SK-N-SH treated with all-trans-retinoic acid at 6 μM for 48 hours (cell line): ENCODE measurements around the gene CDH8.

Source experiments
- ATAC-seq: fragments of 200-7000 bp; cut with Tn5 transposase; 3 replicates; pipeline ENCODE4 v1.9.1; 2020; ENCODE audit warnings: mild to moderate bottlenecking, moderate library complexity
- ARNTL ChIP-seq: fragments of 450-650 bp; formaldehyde crosslinking; IDR thresholded peaks from 2 replicates; pipeline ENCODE4 v1.5.0; 2020; ENCODE audit warnings: low read depth, mild to moderate bottlenecking, moderate library complexity, borderline replicate concordance
- BACH2 ChIP-seq: fragments of 250-450 bp; sonication (Bioruptor Pico); IDR thresholded peaks from 2 replicates; pipeline ENCODE4 v1.9.0; 2021; ENCODE audit warnings: mild to moderate bottlenecking, borderline replicate concordance
- CSDC2 ChIP-seq: fragments of 250-450 bp; sonication (Bioruptor Pico); IDR thresholded peaks from 2 replicates; pipeline ENCODE4 v1.5.0; 2020; ENCODE audit warnings: mild to moderate bottlenecking, moderate library complexity
- CSRNP3 ChIP-seq: fragments of 250-450 bp; sonication (Bioruptor Pico); IDR thresholded peaks from 2 replicates; pipeline ENCODE4 v1.5.1; 2021; ENCODE audit warnings: mild to moderate bottlenecking, moderate library complexity
- ESRRG ChIP-seq: fragments of 250-450 bp; sonication (Bioruptor Pico); IDR thresholded peaks from 2 replicates; pipeline ENCODE4 v1.6.1; 2021; ENCODE audit warnings: mild to moderate bottlenecking
- ISL1 ChIP-seq: fragments of 250-450 bp; sonication (Bioruptor Pico); IDR thresholded peaks from 2 replicates; pipeline ENCODE4 v2.1.2; 2022; ENCODE audit warnings: mild to moderate bottlenecking, moderate library complexity
- OSR1 ChIP-seq: fragments of 250-450 bp; sonication (Bioruptor Pico); IDR thresholded peaks from 2 replicates; pipeline ENCODE4 v1.8.0; 2022; ENCODE audit warnings: moderate library complexity, mild to moderate bottlenecking, inconsistent platforms
- POU6F1 ChIP-seq: fragments of 250-450 bp; sonication (Bioruptor Pico); IDR thresholded peaks from 2 replicates; pipeline ENCODE4 v1.8.0; 2021; ENCODE audit warnings: low read depth, mild to moderate bottlenecking, moderate library complexity, borderline replicate concordance
- RARB ChIP-seq: fragments of 250-450 bp; sonication (Bioruptor Pico); IDR thresholded peaks from 2 replicates; pipeline ENCODE4 v1.8.0; 2021; ENCODE audit warnings: mild to moderate bottlenecking, moderate library complexity
- SNAI2 ChIP-seq: fragments of 250-450 bp; sonication (Bioruptor Pico); IDR thresholded peaks from 2 replicates; pipeline ENCODE4 v1.5.0; 2020; ENCODE audit warnings: mild to moderate bottlenecking, moderate library complexity
- TCF4 ChIP-seq: fragments of 250-450 bp; sonication (Bioruptor Pico); IDR thresholded peaks from 2 replicates; pipeline ENCODE4 v1.8.0; 2021; ENCODE audit warnings: mild to moderate bottlenecking, moderate library complexity, borderline replicate concordance
- TOX ChIP-seq: fragments of 250-450 bp; sonication (Bioruptor Pico); IDR thresholded peaks from 2 replicates; pipeline ENCODE4 v1.8.0; 2021; ENCODE audit warnings: mild to moderate bottlenecking, moderate library complexity, borderline replicate concordance
- TSHZ2 ChIP-seq: fragments of 250-450 bp; sonication (Bioruptor Pico); IDR thresholded peaks from 2 replicates; pipeline ENCODE4 v1.5.0; 2020; ENCODE audit warnings: mild to moderate bottlenecking, moderate library complexity
- ZC3H10 ChIP-seq: fragments of 250-450 bp; sonication (Bioruptor Pico); IDR thresholded peaks from 2 replicates; pipeline ENCODE4 v1.5.1; 2021; ENCODE audit warnings: mild to moderate bottlenecking, moderate library complexity
- ZFP3 ChIP-seq: fragments of 250-450 bp; sonication (Bioruptor Pico); IDR thresholded peaks from 2 replicates; pipeline ENCODE4 v1.5.0; 2020; ENCODE audit warnings: mild to moderate bottlenecking, moderate library complexity
- ZFP30 ChIP-seq: fragments of 450-650 bp; formaldehyde crosslinking; IDR thresholded peaks from 2 replicates; pipeline ENCODE4 v1.5.0; 2022; ENCODE audit warnings: mild to moderate bottlenecking, moderate library complexity
- ZNF565 ChIP-seq: fragments of 450-650 bp; formaldehyde crosslinking; conservative IDR thresholded peaks from 2 replicates; pipeline ENCODE4 v1.5.0; 2020; ENCODE audit warnings: low read depth, mild to moderate bottlenecking, moderate library complexity
- ZNF70 ChIP-seq: fragments of 450-650 bp; formaldehyde crosslinking; IDR thresholded peaks from 2 replicates; pipeline ENCODE4 v1.5.0; 2020; ENCODE audit warnings: mild to moderate bottlenecking, moderate library complexity
- ZNF8 ChIP-seq: fragments of 450-650 bp; formaldehyde crosslinking; IDR thresholded peaks from 2 replicates; pipeline ENCODE4 v1.5.0; 2020; ENCODE audit warnings: mild to moderate bottlenecking, moderate library complexity

Gene CDH8

DNA sequence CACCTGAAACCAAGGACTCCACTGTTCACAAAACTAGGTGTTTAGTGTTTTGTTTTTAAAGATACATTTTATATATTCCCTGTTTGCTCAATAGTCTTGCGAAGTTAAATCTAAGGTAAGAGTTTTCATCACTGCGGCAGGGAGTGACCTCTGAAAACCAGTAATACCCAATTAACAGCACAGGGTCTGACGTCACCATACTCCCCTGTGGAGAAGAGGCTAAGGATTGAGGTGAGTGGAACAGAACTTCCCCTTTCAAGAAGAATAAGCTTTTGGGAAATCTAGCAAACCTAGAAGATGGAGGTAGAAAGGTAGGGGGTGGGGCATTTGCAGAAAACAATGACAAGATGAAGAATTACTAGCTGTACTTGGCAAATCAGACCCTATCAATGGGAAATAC lies 120.7 kb downstream of the CDH8 start:
- TF ChIP-seq ZFP30 (CRISPR knock-in tag) (no peak), CSRNP3 (CRISPR knock-in tag) (no peak), TOX (CRISPR knock-in tag) (no peak), TCF4 (no peak), ARNTL (CRISPR knock-in tag) (no peak), ZFP3 (CRISPR knock-in tag) (no peak), ZC3H10 (CRISPR knock-in tag) (no peak)
- no peak for ATAC-seq

DNA sequence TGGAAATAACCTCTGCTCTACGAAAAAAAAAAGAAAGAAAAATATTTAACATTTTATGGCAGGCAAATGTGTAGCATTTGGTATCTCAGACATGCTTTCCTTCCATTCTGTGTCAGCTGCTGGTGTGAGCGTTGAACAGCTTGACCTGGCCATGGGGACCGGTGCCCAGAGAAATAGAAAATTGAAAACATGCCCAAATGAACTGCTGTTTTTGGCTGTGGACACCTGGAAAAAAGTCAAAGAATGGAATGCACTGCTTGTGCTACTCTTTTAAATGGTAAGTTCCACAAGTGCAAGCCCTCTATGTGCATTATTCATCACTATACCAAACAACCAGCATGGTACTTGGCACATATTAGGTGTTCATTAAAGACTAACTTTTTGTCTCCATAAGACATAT lies 127.2 kb downstream of the CDH8 start:
- no peak for TF ChIP-seq ZFP30 (CRISPR knock-in tag)
- no peak for TF ChIP-seq TSHZ2 (CRISPR knock-in tag)
- TF ChIP-seq ARNTL (CRISPR knock-in tag): no peak
- no peak for TF ChIP-seq ZNF565 (CRISPR knock-in tag)
- no peak for TF ChIP-seq BACH2
- TF ChIP-seq ZNF70 (CRISPR knock-in tag): no peak
- no peak for TF ChIP-seq ZC3H10 (CRISPR knock-in tag)
- TF ChIP-seq ISL1 (CRISPR knock-in tag): no peak
- no peak for TF ChIP-seq ESRRG (CRISPR knock-in tag)
- TF ChIP-seq CSRNP3 (CRISPR knock-in tag): no peak
- no peak for TF ChIP-seq POU6F1 (CRISPR knock-in tag)
- TF ChIP-seq ZNF8: no peak
- no peak for ATAC-seq

- TF ChIP-seq BACH2 (no peak), RARB (CRISPR knock-in tag) (no peak), POU6F1 (CRISPR knock-in tag) (no peak), OSR1 (CRISPR knock-in tag) (no peak)
- ATAC-seq: no peak
Measured at GRCh38 chr16:61908426-61908825, 127.8 kb downstream of the CDH8 start.

DNA sequence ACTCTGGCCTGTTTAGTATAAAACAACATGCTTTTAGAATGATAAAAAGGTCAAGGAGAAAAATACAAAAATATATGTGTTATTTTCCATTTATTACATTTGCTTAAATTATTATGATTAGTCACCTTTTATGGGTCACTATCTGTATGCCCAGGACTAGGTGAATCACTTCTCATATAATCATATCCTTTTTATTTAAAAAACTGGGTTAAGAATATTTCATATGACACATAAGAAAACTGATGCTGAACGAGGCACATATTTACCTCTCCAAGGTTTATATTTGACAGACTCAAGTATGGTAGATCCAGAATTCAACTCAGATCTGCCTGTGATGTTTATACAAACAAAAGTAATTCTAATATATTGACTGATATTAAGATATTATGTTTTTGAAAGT lies 134.5 kb downstream of the CDH8 start:
- TF ChIP-seq CSDC2 (CRISPR knock-in tag) (no peak), POU6F1 (CRISPR knock-in tag) (no peak), ZFP3 (CRISPR knock-in tag) (no peak), ZNF70 (CRISPR knock-in tag) (no peak), TOX (CRISPR knock-in tag) (no peak), SNAI2 (no peak), TCF4 (no peak), CSRNP3 (CRISPR knock-in tag) (no peak), ZC3H10 (CRISPR knock-in tag) (no peak), ARNTL (CRISPR knock-in tag) (no peak), ESRRG (CRISPR knock-in tag) (no peak), OSR1 (CRISPR knock-in tag) (no peak), ZFP30 (CRISPR knock-in tag) (no peak)
- no peak for ATAC-seq
